GM12891 (cell line): ENCODE measurements around the gene FANCC.
A peak's percentile ranks its signal among the peaks of the same experiment; 100 is the strongest.

Source experiments
- DNase-seq: peaks from one replicate; pipeline ENCODE4 v3.0.0; 2011; ENCODE audit warnings: low spot score; ENCODE audit not compliant: insufficient read length
- FAIRE-seq: peaks from 2 replicates; lab custom pipeline; 2011; peaks lifted over from hg19 to GRCh38; lab: Jason Lieb, UNC
- PAX5 ChIP-seq: IDR thresholded peaks from 2 replicates; pipeline ENCODE4 v1.6.1; 2011; ENCODE audit warnings: low read length, moderate library complexity, mild to moderate bottlenecking; ENCODE audit not compliant: insufficient read depth, severe bottlenecking
- POLR2A ChIP-seq: IDR thresholded peaks from 2 replicates; pipeline ENCODE4 v1.6.1; 2011; ENCODE audit warnings: low read depth, low read length, control low read depth
- POLR2AphosphoS5 ChIP-seq: IDR thresholded peaks from 2 replicates; pipeline ENCODE4 v1.6.1; 2011; ENCODE audit warnings: low read depth, low read length, control low read depth
- POU2F2 ChIP-seq: IDR thresholded peaks from 2 replicates; pipeline ENCODE4 v1.6.1; 2011; ENCODE audit warnings: low read depth, mild to moderate bottlenecking, control low read depth, low read length, moderate library complexity
- SPI1 ChIP-seq: IDR thresholded peaks from 2 replicates; pipeline ENCODE4 v1.6.1; 2011; ENCODE audit warnings: low read depth, low read length, control low read depth
- TAF1 ChIP-seq: IDR thresholded peaks from 2 replicates; pipeline ENCODE4 v1.6.1; 2011; ENCODE audit warnings: low read depth, low read length, control low read depth

FANCC gene

DNA sequence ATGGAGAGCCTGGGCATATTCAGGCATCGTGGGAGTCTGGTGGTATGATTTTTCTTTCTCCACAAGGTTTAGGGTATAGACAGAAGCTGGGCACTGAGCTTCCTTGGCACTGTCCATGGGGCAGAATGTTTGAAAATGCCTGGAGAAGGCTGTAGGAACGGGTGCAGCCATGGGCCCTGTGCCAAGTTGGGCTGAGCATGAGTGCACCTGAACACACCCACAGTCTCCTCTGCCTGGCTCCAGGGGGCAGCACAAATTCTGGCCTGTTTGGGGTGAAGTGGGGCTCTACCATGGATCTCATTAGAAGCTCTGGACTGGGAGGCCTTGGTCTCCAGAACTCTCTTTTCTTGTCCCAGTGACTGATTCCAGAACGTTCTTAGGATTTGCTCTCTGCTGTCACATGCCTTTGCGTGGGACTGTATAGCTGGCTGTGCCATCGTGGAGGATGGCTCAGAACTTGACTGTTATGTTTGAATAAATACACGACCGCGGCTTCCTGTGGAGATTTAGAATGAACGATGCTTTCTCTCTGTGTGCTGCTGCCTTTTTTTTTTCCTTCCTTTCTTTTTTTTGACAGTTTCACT is 229.8 kb downstream of the FANCC start:
- TF ChIP-seq PAX5 (no peak), POLR2AphosphoS5 (no peak), SPI1 (no peak)
- FAIRE-seq (peak; percentile 35), DNase-seq (no peak)

DNA sequence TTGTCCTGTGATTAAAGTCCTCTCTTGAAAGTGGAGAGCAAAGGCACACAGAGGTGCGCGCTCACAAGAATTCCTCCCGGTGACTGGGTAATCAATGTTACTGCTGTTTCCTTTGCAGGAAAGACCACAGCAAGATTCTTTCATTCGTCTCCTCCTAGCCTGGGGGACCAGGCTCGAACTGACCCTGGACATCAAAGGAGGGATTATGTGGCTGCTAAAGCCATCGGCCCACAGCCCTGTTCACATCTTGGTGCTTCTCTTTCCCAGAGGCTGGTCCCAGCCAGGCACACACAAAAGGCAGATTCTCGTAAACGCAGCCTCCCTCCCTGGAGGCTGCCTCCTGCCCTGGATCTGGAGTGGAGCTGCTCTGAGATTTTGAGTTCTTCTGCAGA is 230.9 kb downstream of the FANCC start:
- FAIRE-seq (no peak), DNase-seq (no peak)
- TF ChIP-seq POLR2A, result no peak
- no peak for TF ChIP-seq SPI1
- no peak for TF ChIP-seq PAX5
- no peak for TF ChIP-seq TAF1
- TF ChIP-seq POU2F2, result no peak
- TF ChIP-seq POLR2AphosphoS5, result no peak

DNA sequence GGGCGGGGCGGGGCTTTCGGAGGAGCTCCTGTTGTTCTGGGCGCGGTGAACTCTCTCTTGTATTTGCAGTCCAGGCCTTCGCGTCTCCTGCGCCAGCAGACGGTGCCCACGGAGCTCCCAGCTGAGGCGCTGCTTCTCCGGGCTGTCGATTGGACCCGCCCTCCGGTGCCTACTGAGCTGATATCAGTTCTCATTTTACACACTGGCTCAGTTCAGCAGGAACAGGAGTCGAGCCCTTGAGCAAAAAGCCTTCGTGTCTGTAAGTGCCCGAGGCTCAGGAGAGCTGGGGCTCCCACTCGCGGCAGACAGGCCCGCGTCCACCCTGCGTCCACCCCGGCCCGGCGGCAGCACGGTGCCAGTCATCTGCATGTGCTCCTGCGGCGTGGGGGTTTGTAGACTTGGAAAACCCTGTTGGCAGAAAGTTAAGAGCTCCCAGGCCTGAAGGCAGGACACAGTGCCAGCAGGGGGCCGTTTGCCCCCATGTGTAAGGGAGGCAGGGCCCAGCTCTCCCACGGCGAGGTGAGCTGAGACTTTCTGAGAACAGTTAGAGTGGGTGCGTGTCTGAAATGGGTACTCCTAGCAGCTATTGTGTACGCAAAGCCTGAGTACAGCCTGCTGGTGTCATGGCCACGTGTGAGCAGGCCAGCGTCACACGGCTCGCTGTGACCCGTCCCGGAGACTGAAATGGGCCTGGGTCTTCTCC is 231.5 kb downstream of the FANCC start:
- no peak for DNase-seq
- TF ChIP-seq TAF1, result no peak
- no peak for TF ChIP-seq PAX5
- FAIRE-seq, result no peak

DNA sequence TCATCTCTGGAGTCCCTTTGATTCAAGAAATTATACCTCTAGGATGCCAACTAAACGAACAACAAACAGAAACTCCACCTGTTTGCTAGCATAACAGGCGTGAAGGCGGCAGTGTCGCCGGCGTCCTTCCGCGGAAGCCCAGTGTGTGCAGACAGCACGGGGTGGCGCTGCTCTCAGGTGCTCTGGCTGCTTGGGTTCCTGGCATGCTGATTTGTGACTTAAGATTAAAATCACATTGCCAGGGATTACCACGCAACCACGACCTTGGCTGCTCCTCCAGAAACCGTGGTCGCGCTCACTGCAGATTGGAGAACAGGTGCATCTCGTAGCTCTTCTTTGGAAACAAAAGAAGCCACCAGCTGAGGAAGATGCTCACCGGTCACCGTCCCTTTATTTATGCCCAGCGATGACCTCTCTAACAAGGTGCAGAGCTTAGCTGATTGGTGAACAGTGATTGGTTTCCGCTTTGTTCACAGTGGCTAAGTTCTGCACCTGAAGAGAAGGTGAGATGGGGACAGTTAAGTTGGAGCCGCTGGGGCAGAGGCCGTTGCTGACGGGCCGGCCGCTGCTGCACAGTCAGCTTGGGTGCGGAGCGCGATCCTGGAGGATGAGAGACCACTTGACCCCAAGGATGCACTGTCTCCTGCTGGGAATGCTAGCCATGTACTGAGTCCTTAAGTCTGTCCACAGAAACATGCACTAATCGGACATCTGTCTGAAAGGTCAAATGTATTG is 232.3 kb downstream of the FANCC start:
- FAIRE-seq (no peak), DNase-seq (no peak)
- TF ChIP-seq POLR2A (no peak), POU2F2 (no peak), TAF1 (no peak), POLR2AphosphoS5 (no peak), PAX5 (no peak), SPI1 (no peak)

DNA sequence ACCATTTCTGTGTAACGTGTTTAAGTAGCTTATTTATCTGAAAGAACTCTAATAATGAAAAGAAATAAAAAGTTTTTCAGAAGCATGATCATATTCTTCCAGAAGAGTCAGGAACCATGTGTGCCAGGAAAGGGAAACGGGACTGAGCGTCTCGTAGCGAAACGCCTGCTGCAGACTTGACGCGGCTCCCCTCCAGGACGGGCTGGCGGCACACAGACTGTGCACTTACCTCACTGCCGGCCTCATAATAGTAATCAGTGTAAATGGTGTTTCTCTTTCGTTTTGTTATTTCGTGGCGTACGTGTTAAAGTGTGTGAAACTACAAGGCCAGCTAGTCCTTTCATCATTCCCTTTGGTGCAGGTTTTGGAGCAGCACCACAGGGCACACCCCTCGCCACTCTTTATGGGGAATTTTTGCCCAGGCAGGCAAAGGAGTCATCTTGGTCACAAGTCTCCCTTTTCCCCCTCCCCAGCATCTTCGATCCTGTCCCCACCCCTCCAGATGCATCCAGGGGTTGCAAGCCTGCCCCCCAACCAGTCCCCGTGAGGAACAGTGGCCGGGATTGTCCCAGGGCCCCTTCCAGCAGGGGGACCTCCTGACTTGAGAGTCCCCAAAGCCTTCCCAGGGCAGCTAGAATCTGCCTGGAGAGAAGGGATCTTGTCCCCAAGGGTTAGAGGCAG is 233.1 kb downstream of the FANCC start:
- TF ChIP-seq POLR2A (no peak), POU2F2 (no peak), POLR2AphosphoS5 (no peak), TAF1 (no peak), SPI1 (no peak), PAX5 (no peak)
- FAIRE-seq (no peak), DNase-seq (no peak)

DNA sequence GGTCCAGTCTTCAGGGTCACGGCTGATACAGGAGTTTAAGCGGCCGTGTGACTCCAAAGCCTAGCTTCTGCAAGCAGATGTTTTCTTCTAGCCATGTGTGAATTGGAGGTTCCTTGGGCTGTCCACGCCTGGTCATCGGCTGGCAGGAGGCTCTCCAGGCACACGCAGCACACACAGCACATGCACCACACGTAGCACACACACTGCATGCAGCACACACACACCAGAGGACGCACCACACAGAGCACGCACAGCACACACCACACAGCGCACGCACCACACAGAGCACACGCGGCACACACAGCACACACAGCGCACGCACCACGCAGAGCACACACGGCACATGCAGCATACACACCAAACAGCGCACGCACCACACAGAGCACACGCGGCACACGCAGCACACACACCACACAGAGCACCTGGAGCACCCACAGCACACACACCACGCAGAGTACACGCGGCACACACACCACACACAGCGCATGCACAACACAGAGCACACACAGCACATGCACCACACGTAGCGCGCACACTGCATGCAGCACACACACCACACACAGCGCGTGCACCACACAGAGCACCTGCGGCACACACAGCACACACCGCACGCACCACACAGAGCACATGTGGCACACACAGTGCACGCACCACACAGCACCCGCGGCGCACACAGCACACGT is 234.3 kb downstream of the FANCC start:
- TF ChIP-seq POLR2A (no peak), PAX5 (no peak), TAF1 (no peak), POLR2AphosphoS5 (no peak), POU2F2 (no peak), SPI1 (no peak)
- DNase-seq (no peak), FAIRE-seq (peak; percentile 47)

DNA sequence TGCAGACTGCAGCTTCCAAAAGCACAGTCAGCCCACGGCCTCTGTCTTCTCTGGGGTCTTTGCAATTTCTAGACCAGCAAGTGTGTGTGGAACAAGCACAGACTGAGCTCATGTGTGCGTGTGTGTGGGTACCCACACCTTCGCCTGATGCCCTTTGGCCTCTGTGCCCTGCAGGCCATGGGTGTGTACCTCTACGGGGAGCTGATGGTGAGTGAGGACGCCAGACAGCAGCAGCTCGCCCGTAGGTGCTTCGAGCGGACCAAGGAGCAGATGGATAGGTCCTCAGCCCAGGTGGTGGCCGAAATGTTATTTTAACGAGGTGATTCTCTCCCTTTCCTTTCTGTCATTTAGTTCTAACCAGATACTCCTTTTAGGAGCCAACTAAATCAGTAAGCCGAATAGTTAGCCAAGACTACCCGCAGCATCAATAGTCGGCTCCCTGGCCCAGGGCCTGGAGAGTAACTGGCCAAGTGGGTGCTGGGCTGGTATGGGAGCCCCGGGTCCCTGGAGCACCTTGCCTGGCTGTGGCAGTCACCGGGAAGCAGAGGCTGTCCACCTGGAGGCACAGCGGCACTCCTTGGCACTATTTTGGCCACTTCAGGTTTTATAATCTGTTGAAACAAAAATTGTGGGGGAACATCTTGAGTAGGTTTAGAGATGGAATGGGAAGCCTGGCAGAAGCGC is 235.0 kb downstream of the FANCC start:
- DNase-seq (no peak), FAIRE-seq (no peak)
- TF ChIP-seq TAF1 (no peak), POLR2A (no peak), POLR2AphosphoS5 (no peak), SPI1 (no peak), PAX5 (no peak), POU2F2 (no peak)

DNA sequence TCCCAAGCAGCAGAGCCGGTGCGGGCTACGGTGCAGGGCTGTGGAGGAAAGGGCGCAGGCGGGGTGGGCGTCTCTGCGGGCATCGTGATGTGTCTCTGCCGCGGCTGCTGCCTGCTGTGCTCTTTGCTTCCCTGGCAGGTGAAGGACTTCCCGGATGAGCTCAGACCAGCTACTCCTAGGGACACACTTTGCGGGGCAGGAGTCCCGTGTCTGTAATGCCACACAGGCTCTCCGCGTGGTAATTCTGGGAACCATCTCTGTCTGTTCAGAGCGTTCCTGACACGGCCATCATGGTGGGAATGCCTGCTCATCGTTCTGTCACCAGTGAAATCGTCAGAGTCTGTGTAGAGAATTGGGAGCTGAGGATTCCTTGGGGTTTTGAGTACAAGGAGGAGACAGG is 235.5 kb downstream of the FANCC start:
- TF ChIP-seq SPI1 (no peak), PAX5 (no peak), POLR2A (no peak)
- FAIRE-seq, result no peak

DNA sequence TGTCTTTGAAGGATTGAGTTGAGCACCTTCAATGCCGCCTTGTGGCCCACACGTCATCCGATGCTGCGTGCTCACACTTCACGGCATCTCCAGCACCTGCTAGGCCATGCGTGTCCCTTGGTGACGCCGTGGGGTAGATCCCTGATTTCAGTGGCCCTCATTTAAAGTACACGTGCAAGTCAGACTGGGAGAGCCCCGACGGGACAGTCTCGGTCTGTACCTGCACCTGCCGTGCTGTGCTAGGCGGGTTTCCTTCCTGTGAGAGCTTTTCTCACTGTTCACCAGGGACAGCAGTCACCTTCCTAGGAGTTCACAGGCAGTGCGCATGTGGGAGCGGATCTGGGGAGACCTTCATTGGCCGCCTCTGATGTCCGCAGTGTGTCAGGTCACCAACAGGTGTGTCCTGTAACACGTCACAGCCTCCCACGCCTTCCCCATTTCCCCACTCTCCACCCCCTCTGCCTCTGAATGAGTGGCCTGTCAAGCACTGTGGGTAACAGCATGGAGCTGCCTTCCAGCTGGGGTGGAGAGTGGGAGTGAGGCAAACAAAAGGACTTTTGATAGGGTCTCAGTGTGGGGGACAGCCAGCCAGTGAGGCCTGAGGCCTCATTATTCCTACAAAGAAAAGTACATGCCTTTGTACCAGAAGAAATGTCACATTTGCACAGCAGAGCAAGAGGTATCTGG is 236.4 kb downstream of the FANCC start:
- DNase-seq, result no peak
- TF ChIP-seq SPI1 (no peak), POLR2AphosphoS5 (no peak), POLR2A (no peak), PAX5 (no peak), POU2F2 (no peak), TAF1 (no peak)
- no peak for FAIRE-seq

More for the DNA sequence above, 235.5 kb downstream of the FANCC start:
- no peak for DNase-seq
